ENCODE data around the gene PTRH1. TPM values are rescaled to one million over a fixed set of nuclear protein-coding genes. Genes with fewer than 3 reads are reported as not detected.
A peak's percentile ranks its signal among the peaks of the same experiment; 100 is the strongest.
"Not testable (repeated sequence)": the region's sequence is repeated elsewhere in the genome, so short reads cannot be mapped to it uniquely, and the experiment has no call there.

The PTRH1 gene
- total RNA-seq: 1 to 10 TPM; 8.7 to 9.1 TPM
- long read RNA-seq, donor 1, transcript PTRH1-208 (5 exons, 814 nt): major isoform, 6 of 13 reads
- long read RNA-seq, donor 1, partial matches to known transcripts: 0 of 13 reads
- long read RNA-seq, donor 1, other reads (novel, unspliced or antisense): 6 of 13 reads
- long read RNA-seq, donor 2, transcript PTRH1-208 (5 exons, 814 nt): major isoform, 14 of 26 reads
- long read RNA-seq, donor 2, partial matches to known transcripts: 6 of 26 reads
- long read RNA-seq, donor 2, other reads (novel, unspliced or antisense): 3 of 26 reads

- peak; percentile 99 for DNase-seq (ENCODE audit: low spot score)
- intact Hi-C loops (cut with DNase I): no loop called here
Measured at GRCh38 chr9:127715470-127716337, at the start of gene PTRH1, which contains the start of gene TTC16. TSS of gene PTRH1 (minus strand) at chr9:127715663. CDS start at chr9:127715639, 24 bp downstream. TSS of gene TTC16 (plus strand) at chr9:127716079. CDS start at chr9:127716146, 67 bp downstream.

- DNase-seq (ENCODE audit: low spot score): no peak
- intact Hi-C loops (cut with DNase I): no loop called here
Measured at GRCh38 chr9:127763918-127764384, 48.5 kb upstream of the PTRH1 start.

GRCh38 chr9:127762111-127762676 lies 46.7 kb upstream of the PTRH1 start:
- intact Hi-C loops (cut with DNase I): no loop called here
- DNase-seq (ENCODE audit: low spot score): no peak

- DNase-seq (ENCODE audit: low spot score): no peak
- intact Hi-C loops (cut with DNase I): no loop called here
Measured at GRCh38 chr9:127761491-127761956, 46.1 kb upstream of the PTRH1 start.

GRCh38 chr9:127761061-127761460 lies 45.6 kb upstream of the PTRH1 start:
- DNase-seq (ENCODE audit: low spot score): no peak
- intact Hi-C loops (cut with DNase I): no loop called here

GRCh38 chr9:127758843-127759242 lies 43.4 kb upstream of the PTRH1 start:
- no peak for DNase-seq (ENCODE audit: low spot score)
- intact Hi-C loops (cut with DNase I): no loop called here

GRCh38 chr9:127756776-127757175 lies 41.3 kb upstream of the PTRH1 start:
- DNase-seq (ENCODE audit: low spot score); intact Hi-C loops (cut with DNase I): not testable (repeated sequence)

- intact Hi-C loops (cut with DNase I): no loop called here
- DNase-seq (ENCODE audit: low spot score): no peak
Measured at GRCh38 chr9:127756233-127756632, 40.8 kb upstream of the PTRH1 start.

- no peak for DNase-seq (ENCODE audit: low spot score)
- intact Hi-C loops (cut with DNase I): no loop called here
Measured at GRCh38 chr9:127755061-127756060, 39.9 kb upstream of the PTRH1 start.

- no peak for DNase-seq (ENCODE audit: low spot score)
- intact Hi-C loops (cut with DNase I): no loop called here
Measured at GRCh38 chr9:127754099-127755060, 38.9 kb upstream of the PTRH1 start.

- no peak for DNase-seq (ENCODE audit: low spot score)
- intact Hi-C loops (cut with DNase I): no loop called here
Measured at GRCh38 chr9:127753622-127754021, 38.2 kb upstream of the PTRH1 start.

GRCh38 chr9:127753148-127753547 lies 37.7 kb upstream of the PTRH1 start:
- no peak for DNase-seq (ENCODE audit: low spot score)
- intact Hi-C loops (cut with DNase I): no loop called here

- DNase-seq (ENCODE audit: low spot score): no peak
- intact Hi-C loops (cut with DNase I): no loop called here
Measured at GRCh38 chr9:127751269-127752054, 36.0 kb upstream of the PTRH1 start.

GRCh38 chr9:127749090-127749787 lies 33.8 kb upstream of the PTRH1 start:
- intact Hi-C loops (cut with DNase I): no loop called here
- DNase-seq (ENCODE audit: low spot score): no peak

- DNase-seq (ENCODE audit: low spot score): no peak
- intact Hi-C loops (cut with DNase I): no loop called here
Measured at GRCh38 chr9:127746959-127747569, 31.6 kb upstream of the PTRH1 start.

Measured in posterior vena cava (tissue), 2 donors.